HG03354 (cell line): Measurements from ENCODE around the gene SRGAP3.

Experiments
- ATAC-seq: cut with Tn5 transposase; IDR thresholded peaks from one replicate; pipeline ENCODE4 v1.9.1; 2021; ENCODE audit warnings: mild to moderate bottlenecking; ENCODE audit not compliant: unreplicated experiment, poor library complexity, severe bottlenecking

Gene SRGAP3

DNA sequence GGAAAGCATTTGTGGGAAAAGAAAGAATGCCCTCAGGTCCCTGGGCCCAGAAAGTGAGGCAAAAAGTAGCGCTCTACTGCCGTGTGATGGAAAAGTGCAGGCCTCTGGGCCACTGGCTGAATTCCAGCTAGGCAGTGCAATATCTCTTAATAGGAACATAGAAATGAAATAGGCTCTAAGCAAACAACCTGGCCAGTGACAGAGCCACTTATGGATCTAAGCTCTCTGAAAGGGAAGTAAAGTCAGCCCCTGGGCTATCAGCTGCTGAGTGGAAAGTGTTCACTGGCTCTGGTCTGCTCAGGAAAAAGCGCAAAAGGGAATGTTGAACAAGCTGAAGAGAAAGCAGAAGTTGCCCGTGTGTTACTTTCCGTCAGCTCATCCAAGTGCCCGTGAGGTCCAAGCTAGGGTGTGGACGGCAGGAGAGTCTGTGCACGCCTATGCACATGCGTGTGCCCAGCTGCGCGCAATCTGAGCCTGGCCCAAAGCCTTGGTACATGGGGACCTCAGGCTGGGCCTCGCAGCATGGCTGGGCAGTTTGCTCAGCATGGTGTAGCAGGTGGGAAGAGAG lies 212.2 kb downstream of the SRGAP3 start:
- no peak for ATAC-seq

DNA sequence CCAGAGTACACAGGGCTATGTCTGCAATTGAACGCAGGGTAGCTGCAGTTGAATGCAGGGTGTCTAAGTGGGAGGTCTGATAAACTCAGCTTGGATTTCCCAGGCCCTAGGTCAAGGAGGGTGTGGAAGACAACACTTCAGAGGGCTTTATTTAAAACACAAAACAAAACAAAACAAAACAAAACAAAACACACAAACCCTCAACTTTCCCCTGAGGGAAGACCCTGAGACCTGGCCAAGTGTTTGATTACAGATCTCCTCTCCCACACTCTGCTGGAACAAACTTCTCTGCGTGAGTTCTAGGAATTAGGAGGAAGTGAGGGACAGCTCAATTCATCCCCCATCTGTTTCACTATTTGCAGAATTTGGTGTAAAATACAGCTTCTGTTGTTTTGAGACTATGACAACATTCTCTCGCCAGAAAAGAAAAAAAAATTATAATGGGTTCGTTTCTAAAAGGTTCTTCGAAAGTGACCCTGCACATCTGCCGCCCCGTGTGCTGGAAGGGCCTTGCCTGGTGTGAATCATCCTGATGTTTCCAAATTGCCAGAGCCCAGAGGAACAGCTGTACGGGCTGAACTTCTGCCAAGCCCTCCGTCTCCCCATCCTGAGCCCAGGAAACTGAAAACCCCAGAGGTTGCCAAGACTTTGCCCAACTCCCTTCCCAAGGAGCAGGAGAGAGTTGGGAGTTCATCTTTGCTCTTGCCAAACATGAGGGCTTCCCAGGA lies 212.9 kb downstream of the SRGAP3 start:
- no peak for ATAC-seq

DNA sequence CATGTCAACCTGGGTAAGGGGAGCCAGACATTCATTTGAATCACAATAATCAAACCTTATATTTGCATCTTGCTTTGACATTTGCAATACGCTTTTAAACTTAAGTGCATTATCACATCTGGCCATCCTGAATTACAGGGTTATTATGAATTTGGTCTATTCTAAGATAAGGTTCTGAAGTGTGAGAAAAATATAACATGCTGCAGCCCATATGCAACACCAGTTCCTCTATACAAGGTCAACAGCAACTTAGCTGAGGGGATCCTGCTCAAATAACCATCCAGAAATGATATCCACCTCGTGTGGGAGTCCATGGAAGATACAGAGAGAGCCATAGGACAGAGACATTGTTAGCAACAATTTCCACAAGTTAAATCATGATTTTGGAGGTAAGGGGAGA lies 213.5 kb downstream of the SRGAP3 start:
- ATAC-seq, result no peak

- no peak for ATAC-seq
Measured at GRCh38 chr3:9035473-9035872, 214.0 kb downstream of the SRGAP3 start.

GRCh38 chr3:9033867-9034266 lies 215.6 kb downstream of the SRGAP3 start:
- ATAC-seq, result no peak

GRCh38 chr3:9032231-9032777 lies 217.1 kb downstream of the SRGAP3 start:
- ATAC-seq, result no peak

GRCh38 chr3:9030034-9030433 lies 219.4 kb downstream of the SRGAP3 start:
- ATAC-seq, result no peak

DNA sequence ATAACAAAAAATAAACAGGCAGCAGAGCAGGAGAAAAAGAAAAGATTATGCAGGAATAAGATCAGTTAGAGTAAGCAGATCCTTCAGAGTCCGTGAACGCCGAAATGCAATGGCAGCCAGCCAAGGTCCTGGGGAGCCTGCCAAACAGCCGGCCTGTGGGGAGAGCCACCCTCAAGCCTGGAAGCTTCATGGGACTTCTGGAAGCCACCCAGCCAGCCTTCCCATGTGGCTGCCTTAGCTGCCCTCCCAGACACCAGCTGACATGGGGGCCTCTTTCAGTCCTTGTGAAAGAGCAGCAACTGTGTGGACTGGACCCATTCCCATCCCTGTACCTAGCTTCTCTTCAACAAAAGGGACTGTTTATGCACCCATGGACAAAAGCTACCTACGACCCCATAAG lies 221.3 kb downstream of the SRGAP3 start:
- ATAC-seq, result no peak

GRCh38 chr3:9026320-9027045 lies 223.0 kb downstream of the SRGAP3 start:
- ATAC-seq, result no peak

DNA sequence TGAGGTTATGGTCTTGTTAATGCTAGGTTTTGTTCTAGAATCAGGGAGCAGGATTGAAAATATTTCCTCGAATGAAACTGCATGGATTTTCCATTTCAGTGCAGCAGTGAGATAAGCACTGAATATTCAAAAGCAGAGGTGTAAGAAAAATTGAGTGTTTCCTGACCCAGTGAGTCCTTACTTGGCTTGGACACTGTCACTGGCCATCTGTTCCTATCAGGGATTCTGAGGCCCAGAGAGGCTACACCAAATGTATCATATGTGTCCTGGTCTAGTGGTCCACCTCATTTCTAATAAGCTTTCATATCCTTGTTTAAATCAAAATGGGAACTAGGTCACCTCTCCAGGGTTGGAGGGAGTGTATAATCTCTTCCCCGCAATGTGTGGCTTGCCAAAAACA lies 225.1 kb downstream of the SRGAP3 start:
- no peak for ATAC-seq

- ATAC-seq, result no peak
Measured at GRCh38 chr3:9023226-9023590, 226.2 kb downstream of the SRGAP3 start.

- no peak for ATAC-seq
Measured at GRCh38 chr3:9022305-9023225, 226.9 kb downstream of the SRGAP3 start.

DNA sequence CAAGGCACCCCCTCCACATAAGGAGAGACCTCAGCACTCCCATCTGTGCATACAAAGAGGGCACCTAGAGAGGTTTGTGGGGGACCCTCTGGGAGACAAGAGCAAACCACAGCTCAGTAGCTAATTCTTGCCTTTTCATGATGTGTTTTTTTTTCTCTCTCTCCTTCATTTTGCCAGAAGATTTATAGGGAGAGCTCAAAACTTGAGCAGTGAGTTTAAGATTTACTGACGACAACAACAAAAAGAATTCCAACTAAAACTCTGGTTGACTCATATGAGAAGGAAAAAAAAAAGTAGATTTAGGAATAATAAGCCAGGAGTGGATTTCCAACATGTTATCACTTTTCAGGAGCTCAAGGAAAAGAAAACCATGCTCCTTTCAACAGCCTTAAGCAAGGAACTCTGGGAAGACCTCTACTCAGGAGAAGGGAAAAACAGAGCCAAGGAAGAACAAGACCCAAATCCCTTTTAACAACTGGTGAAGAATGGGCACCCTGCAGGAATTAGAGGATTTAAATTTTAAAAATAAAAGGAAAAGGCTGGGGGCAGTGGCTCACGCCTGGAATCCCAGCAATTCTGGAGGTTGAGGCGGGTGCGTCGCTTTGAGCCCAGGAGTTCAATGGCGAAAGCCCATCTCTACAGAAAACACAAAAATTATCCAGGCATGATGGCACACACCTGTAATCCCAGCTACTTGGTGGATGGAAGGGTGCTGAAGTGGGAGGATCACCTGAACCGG lies 228.0 kb downstream of the SRGAP3 start:
- no peak for ATAC-seq

- no peak for ATAC-seq
Measured at GRCh38 chr3:9020426-9020825, 229.0 kb downstream of the SRGAP3 start.

GRCh38 chr3:9019259-9019961 lies 230.0 kb downstream of the SRGAP3 start:
- ATAC-seq, result no peak

GRCh38 chr3:9015250-9015649 lies 234.2 kb downstream of the SRGAP3 start:
- no peak for ATAC-seq

DNA sequence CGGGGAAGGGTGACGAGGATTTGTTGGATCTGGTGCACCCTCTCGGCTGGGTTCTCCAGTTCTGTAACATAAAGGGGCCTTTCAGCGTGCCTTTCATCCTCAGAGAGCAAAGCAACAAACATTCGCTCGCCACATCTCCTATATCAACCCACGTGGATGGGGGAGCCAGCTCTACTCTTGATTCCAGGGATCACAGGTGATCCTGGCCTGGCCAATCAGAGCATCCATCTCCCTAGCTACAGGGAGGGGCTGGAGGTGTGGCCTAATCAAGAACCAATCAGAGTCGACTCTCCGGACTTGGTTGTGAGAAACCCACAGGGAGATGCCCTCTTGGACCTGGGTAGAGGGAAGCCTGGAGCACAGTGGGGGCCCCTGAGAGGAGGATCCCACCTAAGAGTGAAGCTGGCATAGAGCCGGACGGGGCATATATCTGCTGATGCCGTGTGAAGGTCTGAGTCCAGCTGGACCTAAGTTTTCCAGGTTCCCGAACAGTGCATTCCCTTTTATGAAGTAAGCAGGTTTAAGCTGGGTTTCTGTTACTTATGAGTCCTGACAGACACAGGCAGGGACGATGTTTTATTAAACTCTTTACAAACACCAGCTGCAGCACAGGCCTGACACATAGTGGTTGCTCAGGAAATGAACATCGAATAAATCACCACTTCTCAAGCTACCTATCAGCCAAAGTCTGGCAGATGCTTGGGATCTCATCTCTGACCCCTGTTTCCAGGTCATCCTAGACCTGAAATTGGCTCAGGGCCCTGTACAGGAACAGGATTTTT lies 235.5 kb downstream of the SRGAP3 start:
- no peak for ATAC-seq

DNA sequence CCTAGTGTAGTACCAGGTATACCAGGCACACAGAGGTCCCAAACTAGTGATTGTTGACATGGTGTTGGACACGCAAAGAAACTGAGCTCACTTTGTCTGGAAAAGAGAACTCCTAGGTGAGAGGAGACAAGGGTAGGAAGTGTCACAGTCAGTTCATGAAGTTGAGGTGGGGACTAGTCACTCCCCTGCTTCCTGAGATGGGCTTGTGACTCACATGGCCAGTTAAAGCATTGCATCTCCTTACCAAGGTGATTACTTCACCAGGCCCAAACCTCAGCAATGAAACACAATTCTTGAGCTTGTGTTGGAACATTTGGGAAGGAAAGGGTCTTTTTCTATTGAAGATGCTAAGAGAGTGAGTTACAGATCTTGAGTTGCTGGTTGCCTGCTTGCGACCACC lies 236.9 kb downstream of the SRGAP3 start:
- no peak for ATAC-seq
